HepG2 (cell line): ENCODE measurements around the gene HOXD9. TPM values are rescaled to one million over a fixed set of nuclear protein-coding genes. Genes with fewer than 3 reads are reported as not detected.

Source experiments
- PRDM15 ChIP-seq: sonication (generic); formaldehyde crosslinking; IDR thresholded peaks from 2 replicates; pipeline ENCODE4 v1.4.0; 2020; ENCODE audit warnings: missing genetic modification reagents
- TIGD3 ChIP-seq: sonication (generic); formaldehyde crosslinking; IDR thresholded peaks from 2 replicates; pipeline ENCODE4 v1.5.1; 2020; ENCODE audit warnings: mild to moderate bottlenecking, missing genetic modification reagents, borderline replicate concordance
- ZBTB40 ChIP-seq, 2 experiments: fragments of 450-650 bp in 1 of 2; sonication (generic) in 1 of 2; formaldehyde crosslinking in 1 of 2; IDR thresholded peaks; 2 replicates each; pipeline versions ENCODE4 v1.6.1 to v1.8.0; 2016 to 2022; ENCODE audit warnings: antibody characterized with exemption in 1 of 2, mild to moderate bottlenecking in 1 of 2, missing genetic modification reagents in 1 of 2
- polyA plus RNA-seq, 8 experiments: library from polyadenylated mRNA; depleted of rRNA in 3 of 8; stranded (reverse) in 7 of 8; unstranded in 1 of 8; fragments of >200 nt; fragmentation: Illumina TruSeq in 4 of 8; extraction: Trizol in 4 of 8; gene quantifications; 2 replicates each; pipeline versions ENCODE4 v1.2.1 to v1.2.3, GENCODE V29; 2011 to 2016; ENCODE audit warnings: low read depth in 4 of 8, missing spikeins in 1 of 8, mixed read lengths in 1 of 8; ENCODE audit not compliant: insufficient read depth in 1 of 8
- total RNA-seq, 5 experiments: library from RNA; depleted of rRNA; stranded (reverse); fragments of >200 nt; fragmentation: Illumina TruSeq; extraction: Trizol; gene quantifications; 2 replicates each; pipeline ENCODE4 v1.2.3, GENCODE V29; 2016; ENCODE audit warnings: low read depth in 1 of 5

Gene HOXD9
- total and polyA plus RNA-seq, 2 of the 13 experiments (the other 11 are each of a cell fraction or from before 2014, with no cell fraction given) = not detected

GRCh38 chr2:176126929-176127773, 4.6 kb downstream of the HOXD9 start (continued):
- TF ChIP-seq ZBTB40 (IDR thresholded peaks at IDR 0.05) (no peak), ZBTB40 (CRISPR knock-in tag; IDR thresholded peaks at IDR 0.05) (no peak), TIGD3 (CRISPR knock-in tag) (no peak), PRDM15 (no peak)
